ENCODE results near the gene IFITM2. TPM values are rescaled to one million over a fixed set of nuclear protein-coding genes. Genes with fewer than 3 reads are reported as not detected.

IFITM2 gene
- total RNA-seq, 2 experiments from 2014 or later = 179 to 189 TPM

DNA sequence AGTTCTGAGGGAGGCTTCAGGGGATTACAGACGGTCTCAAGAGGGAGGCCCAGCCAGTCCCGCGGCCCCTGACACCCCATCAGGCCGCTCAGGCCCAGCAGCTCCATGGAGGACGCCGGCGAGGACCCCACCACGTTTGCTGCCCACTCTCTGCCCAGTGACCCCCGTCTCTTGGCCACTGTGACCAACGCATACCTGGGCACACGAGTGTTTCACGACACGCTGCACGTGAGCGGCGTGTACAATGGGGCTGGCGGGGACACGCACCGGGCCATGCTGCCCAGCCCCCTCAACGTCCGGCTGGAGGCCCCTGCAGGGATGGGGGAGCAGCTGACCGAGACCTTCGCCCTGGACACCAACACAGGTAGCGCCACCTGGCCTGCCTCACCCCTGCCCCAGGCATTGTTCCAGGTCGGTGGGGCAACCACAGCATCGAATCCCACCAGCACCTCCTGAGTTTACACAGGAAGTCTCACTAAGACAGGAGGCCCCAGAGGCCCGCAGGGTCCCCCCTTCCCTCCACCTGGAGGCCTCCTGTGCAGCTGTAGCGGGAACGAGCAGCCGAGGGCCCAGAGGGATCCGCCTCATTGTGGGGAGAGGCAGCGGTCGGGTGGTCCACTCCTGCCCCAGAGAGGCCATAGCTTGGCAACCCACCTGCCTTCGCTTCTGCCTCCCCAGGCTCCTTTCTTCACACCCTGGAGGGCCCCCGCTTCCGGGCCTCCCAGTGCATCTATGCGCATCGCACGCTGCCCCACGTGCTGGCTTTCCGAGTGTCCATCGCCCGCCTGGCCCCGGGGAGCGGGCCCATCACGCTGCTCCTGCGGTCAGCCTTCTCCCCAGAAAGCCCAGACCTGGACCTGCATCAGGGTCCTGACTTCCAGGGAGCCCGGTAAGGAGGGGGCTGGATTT lies 17.6 kb upstream of the IFITM2 start:
- ChIA-PET CTCF (interaction anchor here (0.8 to 3.2 kb wide), 9 partner anchors 8 to 158 kb away, joined by 3 to 16 read pairs (median 3); partner anchors contain the start of genes IFITM5 and SIGIRR), POLR2A (interaction anchor here (0.5 to 1.4 kb wide), 3 partner anchors 9 to 488 kb away, joined by 4 to 5 read pairs (median 5); no protein-coding TSS in a partner anchor)

DNA sequence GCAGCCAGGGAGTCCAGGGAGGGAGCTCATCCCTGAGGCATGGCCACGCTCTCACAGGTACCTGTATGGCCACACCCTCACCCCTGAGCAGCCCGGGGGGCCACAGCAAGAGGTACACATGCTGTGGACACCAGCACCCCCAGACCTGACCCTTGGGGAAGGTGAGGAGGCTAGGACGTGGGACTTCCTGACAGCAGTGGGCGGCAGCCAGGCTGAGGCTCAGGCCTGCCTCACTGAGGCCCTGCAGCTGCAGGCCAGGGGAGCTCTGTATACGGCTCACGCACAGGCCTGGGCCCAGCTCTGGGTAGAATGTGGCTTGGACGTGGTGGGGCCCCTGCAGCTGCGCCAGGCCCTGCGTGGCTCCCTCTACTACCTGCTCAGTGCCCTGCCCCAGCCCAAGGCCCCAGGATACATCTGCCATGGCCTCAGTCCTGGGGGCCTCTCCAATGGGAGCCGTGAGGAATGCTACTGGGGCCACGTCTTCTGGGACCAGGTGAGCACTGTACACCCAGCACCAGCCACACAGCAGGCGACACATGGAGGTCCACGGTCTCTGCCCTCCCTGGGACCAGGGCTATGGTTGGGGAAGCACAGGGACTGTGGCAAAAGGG lies 16.9 kb upstream of the IFITM2 start:
- CTCF ChIA-PET = interaction anchor here (0.8 to 1.5 kb wide), 6 partner anchors 8 to 124 kb away, joined by 3 to 5 read pairs (median 3); partner anchors contain the start of genes IFITM5 and SIGIRR
- POLR2A ChIA-PET = interaction anchor here (0.8 to 1.4 kb wide), 2 partner anchors 10 to 23 kb away, joined by 4 to 5 read pairs; no protein-coding TSS in a partner anchor

DNA sequence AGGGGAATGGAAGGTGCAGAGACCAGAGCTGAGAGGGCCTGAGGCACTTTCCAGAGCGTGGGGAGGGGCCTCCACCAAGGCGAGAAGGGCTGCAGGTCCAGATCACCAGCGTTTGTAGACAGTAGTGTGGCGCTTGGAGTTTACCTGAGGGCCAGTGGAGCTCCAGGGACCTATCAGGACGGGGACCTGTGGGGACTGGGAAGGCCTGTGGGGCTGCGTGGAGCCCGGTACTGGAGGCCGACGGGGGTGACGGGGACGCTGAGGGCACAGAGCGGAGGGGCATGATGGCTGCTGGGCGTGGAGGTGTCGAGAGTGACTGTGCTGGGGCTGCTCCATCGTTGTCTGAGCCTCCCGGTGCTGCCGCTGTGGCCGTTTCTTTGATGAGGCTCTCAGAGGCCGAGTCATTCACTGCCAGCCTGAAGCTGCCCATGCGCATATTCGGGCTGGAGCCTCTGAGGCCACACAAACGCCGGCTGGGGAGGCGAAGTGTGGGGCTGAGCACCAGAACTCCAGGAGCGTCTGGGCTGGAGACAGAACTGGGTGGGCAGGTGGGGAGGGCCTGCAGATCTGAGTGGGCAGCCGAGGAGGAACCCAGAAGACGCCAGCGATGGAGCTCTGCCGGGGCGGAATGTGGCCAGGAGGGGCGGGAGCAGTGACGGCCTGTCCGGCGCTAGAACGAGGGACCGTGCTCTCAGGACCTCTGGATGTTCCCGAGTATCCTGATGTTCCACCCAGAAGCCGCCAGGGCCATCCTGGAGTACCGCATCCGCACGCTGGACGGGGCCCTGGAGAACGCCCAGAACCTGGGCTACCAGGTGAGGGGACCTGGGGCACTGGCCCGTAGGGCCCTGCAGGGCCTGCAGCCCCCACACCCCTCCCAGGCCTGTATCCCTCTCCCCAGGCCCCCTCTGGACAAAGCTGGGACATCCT lies 16.1 kb upstream of the IFITM2 start:
- ChIA-PET CTCF (interaction anchor here (1.2 kb wide), 1 partner anchor 8 kb away, joined by 3 read pairs; the partner anchor contains the start of gene IFITM5), POLR2A (no interaction called here)

DNA sequence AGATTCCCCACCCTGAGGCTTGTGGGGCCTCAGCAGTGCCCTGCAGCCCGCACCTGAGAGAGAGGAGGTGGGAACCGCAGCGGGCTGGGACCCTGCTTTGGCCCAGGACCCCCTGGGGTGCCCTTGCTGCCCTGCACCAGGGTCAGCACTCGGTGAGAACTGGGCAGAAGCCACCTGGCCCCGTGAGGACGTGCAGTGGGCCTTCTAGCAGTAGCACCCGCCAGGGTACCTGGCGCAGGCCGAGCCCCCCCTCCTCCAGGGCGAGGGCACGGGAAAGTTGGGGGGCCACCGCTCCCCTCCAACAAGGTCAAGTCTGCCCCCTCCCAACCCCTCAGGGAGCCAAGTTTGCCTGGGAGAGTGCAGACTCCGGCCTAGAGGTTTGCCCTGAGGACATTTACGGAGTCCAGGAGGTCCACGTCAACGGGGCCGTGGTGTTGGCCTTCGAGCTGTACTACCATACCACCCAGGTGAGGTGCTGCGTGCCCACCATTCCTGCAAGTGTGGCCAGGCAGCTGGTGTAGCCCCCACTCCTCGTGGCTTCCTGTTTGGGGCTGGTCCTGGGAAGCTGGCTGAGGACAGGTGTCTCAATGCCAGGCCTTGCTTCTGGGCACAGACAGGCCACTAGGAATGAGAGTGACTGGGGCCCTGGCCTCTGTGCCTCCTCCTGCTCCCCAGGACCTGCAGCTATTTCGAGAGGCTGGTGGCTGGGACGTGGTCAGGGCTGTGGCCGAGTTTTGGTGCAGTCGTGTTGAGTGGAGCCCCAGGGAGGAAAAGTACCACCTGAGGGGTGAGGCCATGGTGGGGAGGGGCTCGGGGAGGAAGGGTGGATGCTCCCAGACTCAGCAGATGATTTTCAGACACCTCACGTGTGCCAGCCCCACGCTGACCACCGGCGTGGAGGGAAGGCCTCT lies 15.2 kb upstream of the IFITM2 start:
- ChIA-PET CTCF (interaction anchor here (0.6 kb wide), 1 partner anchor 64 kb away, joined by 3 read pairs; no protein-coding TSS in a partner anchor), POLR2A (no interaction called here)

DNA sequence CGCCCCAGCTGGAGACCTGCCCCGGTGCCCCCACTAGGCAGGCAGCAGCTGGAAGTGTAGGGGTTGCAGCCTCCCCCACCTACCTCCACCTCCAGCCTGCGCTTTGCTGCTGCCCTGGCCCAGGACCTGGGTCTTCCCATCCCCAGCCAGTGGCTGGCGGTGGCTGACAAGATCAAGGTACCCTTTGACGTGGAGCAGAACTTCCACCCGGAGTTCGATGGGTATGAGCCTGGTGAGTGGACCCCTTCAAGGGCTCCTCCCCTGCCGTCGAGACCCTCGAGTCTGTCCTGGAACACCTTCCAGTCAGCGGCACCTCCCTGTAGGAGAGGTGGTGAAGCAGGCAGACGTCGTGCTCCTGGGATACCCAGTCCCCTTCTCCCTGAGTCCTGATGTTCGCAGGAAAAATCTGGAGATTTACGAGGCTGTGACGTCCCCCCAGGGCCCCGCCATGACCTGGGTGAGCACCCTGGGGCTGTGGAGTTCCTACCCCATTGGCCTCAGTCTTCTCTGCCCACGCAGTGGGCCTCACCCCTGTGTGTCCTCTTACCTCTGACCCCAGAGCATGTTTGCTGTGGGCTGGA lies 14.3 kb upstream of the IFITM2 start:
- CTCF ChIA-PET = interaction anchor here (0.6 to 2.6 kb wide), 3 partner anchors 12 to 65 kb away, joined by 3 to 17 read pairs (median 4); no protein-coding TSS in a partner anchor
- POLR2A ChIA-PET = interaction anchor here (0.9 kb wide), 1 partner anchor 11 kb away, joined by 3 read pairs; no protein-coding TSS in a partner anchor

DNA sequence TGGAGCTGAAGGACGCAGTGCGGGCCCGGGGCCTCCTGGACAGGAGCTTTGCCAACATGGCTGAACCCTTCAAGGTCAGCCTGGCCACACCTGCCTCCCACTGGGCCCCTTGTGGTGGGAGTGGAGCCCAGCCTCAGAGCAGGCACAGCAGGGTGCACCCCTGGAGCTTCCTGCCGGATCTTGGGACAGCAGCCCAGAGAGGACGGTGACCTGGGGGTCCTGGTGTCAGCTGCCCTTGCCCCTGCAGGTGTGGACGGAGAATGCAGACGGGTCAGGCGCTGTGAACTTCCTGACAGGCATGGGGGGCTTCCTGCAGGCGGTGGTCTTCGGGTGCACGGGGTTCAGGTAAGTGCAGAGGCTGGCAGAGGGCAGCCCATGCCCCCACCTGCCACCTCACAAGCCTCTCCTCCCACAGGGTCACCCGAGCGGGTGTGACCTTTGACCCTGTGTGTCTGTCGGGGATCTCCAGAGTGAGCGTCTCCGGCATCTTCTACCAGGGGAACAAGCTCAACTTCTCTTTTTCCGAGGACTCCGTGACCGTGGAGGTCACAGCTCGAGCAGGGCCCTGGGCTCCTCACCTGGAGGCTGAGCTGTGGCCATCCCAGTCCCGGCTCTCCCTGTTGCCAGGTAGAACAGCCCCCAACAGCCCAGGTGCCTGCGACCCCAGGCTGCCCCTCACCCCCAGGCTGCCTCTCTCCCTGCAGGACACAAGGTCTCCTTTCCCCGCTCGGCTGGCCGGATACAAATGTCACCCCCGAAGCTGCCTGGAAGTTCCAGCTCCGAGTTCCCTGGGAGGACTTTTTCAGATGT lies 13.6 kb upstream of the IFITM2 start:
- ChIA-PET POLR2A (interaction anchor here (0.9 kb wide), 1 partner anchor 12 kb away, joined by 3 read pairs; no protein-coding TSS in a partner anchor), CTCF (interaction anchor here (1.1 to 2.6 kb wide), 2 partner anchors 12 to 13 kb away, joined by 4 to 17 read pairs; no protein-coding TSS in a partner anchor)

DNA sequence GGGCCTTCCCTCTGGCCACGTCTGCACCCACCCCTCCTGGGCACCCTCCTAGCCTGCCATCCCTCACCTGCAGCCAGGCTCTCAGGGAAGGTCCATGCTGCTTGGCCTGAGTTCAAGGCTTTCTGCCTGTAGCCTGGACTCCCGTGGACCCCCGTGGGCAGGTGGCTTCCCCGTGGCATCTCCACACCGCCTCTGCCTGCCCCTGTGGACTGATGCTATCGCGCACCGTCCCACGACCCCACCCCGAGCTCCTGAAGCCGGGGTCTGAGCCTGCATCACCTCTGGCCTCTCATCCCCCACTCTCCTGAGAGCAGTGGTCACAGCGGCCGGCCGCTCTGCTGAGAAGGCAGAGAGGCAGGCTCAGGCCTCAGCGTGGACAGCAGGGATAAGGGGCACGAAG lies 12.8 kb upstream of the IFITM2 start:
- CTCF ChIA-PET = interaction anchor here (1.1 to 2.6 kb wide), 2 partner anchors 11 to 14 kb away, joined by 4 to 17 read pairs; no protein-coding TSS in a partner anchor
- POLR2A ChIA-PET = no interaction called here

DNA sequence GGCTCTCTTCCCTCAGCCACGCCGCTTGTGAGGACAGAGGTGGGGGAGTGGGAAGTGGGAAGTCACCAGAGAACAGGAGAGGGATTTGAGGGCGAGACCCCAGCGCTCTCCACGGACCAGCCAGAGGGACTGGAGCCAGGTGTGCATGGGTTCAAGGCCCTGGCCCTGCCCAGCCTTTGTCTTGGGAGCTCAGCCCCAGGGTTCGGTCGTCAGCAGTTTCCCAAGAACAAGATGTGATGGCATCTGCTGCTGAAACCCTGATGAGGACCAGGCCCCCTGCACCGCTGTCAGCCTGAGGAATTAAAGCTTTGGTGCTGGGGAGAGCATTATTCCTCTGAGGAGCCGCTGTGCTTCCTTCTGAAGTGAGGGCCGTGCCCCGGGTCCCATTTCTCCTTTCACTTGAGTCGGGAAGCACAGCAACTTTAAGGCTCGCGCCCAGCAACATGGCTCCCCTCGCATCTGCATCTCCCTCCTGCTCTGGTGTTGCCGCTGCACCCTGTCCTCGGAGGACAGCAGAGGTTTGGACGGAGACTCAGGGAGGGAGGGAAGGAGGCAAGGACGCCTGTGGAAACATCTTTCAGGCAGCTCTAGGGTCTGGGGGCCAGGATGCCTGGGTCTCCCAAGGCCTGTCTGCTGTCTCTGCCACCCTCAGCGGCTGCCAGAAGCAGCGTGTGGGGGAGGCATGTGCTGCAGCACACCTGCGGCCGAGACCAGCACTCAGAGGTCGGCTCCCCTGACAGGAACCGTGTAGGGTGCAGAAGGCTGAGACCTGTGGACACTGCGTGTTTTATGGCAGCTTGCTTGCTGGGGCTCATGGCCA lies 12.1 kb upstream of the IFITM2 start:
- ChIA-PET POLR2A (no interaction called here), CTCF (interaction anchor here (2.6 kb wide), 1 partner anchor 10 kb away, joined by 17 read pairs; no protein-coding TSS in a partner anchor)

DNA sequence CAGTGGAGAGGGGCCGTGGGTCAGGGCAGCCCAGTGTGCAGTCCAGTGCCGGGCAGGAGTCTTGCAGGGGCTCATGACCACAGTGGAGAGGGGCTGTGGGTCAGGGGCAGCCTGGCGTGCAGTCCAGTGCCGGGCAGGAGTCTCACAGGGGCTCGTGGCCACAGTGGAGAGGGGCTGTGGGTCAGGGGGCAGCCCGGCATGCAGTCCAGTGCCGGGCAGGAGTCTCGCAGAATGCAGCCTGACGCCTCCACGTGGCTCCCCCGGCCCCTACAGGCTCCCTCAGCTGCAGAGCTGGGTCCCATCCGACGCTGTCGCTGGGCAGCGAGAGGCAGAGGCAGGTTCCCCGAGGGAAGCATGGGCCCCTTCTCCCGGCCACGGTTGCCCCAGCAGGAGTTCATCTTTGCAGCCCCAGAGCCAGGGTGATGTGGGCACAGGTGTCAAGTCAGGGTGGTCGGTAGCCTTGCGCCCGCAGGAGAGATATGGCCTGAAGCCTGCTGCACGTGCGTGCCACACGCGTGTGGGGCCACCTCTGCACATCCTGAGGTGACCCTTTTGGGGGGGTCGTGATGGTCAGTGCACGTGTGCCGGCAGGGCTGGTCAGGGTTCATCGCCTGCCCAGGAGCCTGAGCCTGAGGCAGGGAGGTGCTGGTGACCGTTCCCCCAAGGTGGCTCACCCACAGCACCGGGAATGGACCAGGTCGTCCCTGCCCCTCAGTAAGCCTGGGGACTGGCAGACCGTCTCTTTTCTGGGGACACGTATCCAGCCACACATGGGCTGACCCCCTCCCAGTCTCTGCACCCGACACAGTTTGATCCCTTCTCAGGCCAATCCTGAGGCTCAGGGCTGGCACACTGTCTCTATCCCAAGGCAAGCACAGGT lies 11.2 kb upstream of the IFITM2 start:
- ChIA-PET POLR2A (no interaction called here), CTCF (interaction anchor here (2.6 kb wide), 1 partner anchor 9 kb away, joined by 17 read pairs; no protein-coding TSS in a partner anchor)

DNA sequence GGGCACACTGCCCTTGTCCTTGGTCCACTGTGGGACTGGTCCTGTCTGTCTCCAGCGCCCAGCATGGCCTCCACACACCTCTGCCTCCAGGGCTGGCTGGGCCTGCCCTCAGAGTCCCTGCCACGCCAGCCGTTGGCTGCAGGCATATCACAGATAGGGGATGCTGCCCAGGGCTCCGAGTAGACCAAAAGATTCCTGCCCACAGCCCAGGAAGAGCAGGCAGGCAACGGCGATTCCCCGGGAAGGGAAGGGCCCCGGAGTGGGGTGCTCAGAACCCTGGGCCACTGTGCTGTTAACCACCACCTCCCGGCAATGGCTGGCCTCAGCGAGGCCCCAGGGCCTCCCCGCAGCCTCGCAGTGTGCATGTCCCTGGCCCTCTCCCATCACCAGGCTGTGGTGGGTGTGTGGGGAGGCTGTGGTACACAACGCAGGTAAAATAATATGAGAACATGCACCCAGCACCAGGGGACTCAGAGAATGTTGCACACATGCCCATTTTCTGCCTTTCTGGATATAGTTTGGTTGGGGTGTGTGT lies 10.5 kb upstream of the IFITM2 start:
- CTCF ChIA-PET = no interaction called here
- POLR2A ChIA-PET = interaction anchor here (0.6 kb wide), 1 partner anchor 85 kb away, joined by 3 read pairs; no protein-coding TSS in a partner anchor

DNA sequence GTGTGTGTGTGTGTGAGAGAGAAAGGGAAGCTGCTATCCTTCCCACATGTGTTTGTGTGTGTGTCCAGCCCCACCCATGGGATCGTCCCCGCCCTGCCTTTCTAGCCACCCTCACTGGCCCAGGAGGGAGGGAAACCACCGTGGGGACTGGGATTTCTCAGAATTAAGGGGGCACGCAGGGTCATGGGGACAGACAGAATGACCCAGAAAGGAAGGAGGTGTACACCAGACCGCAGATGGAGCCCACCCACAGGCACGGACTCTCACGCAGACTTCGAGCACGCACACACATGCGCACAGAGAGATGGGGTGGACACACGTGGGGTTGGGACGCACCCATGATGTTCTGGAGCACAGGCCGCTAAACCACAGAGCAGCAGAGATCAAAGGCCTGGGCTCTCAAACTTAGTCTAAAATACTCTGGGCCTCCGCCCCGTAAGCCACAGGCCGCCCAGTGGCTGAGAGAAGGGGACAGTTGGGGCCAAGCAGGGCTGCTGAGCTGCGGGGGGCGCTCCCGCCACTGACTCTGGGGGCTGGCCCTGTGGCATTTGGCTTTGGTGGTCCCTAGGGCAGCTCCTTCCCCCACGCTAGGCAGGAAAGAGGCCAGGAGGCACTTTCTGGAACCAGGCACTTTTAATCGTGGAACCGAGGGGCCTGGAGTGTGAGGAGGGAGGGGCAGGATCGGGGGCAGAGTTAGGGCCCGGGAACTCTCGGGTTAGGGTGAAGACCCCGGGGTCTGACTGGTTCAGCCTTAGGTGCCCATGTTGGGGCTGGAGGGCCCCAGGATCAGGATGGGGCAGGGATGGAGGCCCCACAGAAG lies 9.8 kb upstream of the IFITM2 start:
- ChIA-PET CTCF (no interaction called here), POLR2A (interaction anchor here (0.6 kb wide), 1 partner anchor 84 kb away, joined by 3 read pairs; no protein-coding TSS in a partner anchor)

DNA sequence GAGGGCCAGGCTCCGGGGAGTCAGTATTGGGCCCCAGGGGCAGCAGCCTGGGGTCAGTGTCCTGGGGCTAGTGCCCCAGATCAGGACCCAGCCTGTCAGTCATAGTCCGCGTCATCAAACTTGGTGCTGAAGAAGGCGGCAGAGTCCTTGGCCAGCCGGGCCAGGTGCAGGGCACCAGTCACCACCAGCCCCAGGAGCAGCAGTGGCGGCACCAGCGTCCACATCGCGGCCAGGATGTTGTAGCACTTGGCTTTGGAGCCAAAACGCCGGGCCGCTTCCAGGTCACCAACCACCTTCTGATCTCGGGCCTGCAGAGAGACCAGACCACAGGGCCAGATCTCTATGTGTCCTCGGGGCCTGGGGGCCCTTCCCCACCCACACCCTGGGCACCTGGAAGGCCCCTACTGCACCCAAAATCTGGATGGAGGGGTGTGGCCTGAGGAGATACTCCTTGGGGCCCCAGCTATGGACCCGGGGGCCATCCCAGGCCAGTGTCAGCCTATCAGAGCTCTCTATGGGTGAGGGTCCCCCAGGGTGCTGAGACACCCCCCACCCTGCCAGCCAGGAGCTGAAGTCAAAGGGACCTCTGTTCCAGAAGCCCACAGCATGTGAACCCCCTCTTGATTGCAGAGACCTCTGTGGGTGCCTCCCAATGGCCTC lies 9.1 kb upstream of the IFITM2 start:
- ChIA-PET CTCF (interaction anchor here (0.6 to 1.7 kb wide), 3 partner anchors 8 to 248 kb away, joined by 3 to 4 read pairs (median 3); no protein-coding TSS in a partner anchor), POLR2A (no interaction called here)
